Measurements from ENCODE around the gene TOP1.

GRCh38 chr20:41145317-41145716 is 116.7 kb downstream of the TOP1 start:
- no peak for TF ChIP-seq CTCF (IDR thresholded peaks at IDR 0.05)
- no peak for TF ChIP-seq POLR2AphosphoS5 (IDR thresholded peaks at IDR 0.05; ENCODE audit: insufficient read depth in 1 of 2, low read depth in 1 of 2)
- TF ChIP-seq POLR2A (IDR thresholded peaks at IDR 0.05) = no peak

Data from vagina (tissue), 2 donors.